ENCODE measurements around the gene AKAP3.
A peak's percentile ranks its signal among the peaks of the same experiment; 100 is the strongest.

The AKAP3 gene

DNA sequence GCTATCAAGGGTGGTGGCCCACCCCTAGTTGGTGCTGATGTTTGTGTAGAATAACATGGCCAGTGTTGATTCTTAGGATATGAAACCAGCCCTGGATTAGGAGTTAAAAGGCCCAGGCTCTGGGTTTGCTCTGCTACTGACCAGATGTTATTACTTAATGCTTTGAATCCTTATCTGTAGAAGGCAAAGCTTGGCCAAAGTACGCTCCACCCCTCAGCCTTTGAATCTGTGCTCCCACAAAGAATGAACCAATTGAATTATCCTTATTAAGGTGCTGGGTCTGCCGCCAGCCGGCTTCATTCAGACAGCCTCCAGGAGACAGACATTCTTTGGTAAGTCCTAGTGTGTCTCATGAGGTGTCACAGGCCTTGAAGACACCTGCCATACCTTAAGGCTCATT lies 41.8 kb downstream of the AKAP3 start:
- in situ Hi-C loops (cut with MboI; ENCODE audit: low sequenced_read_pairs, unreplicated experiment): no loop called here
- DNase-seq (ENCODE audit: low spot score): no peak
- no peak for TF ChIP-seq CTCF (IDR thresholded peaks at IDR 0.05; ENCODE audit: borderline replicate concordance, control extremely low read depth, extremely low read depth, insufficient read depth, missing control alignments)

DNA sequence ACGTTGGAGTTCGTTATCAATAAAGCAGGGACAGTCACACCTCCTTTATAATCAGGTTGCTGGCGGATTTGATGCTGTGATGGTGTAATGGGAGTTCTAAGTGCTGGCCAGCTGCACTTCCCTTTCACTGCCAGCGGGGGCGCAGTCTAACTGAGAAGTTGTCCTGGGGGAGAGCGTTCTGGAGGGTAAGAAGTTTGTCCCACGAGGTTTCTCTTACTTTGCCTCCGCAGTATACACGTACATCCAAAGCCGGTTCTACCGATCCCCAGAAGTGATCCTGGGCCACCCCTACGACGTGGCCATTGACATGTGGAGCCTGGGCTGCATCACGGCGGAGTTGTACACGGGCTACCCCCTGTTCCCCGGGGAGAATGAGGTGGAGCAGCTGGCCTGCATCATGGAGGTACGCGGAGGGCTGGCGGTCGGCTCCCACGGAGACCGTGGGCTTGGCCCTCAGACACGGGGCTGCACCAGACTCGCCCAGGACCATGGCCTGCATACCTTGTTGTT lies 44.1 kb downstream of the AKAP3 start:
- peak; percentile 86 for DNase-seq (ENCODE audit: low spot score)
- in situ Hi-C loops (cut with MboI; ENCODE audit: low sequenced_read_pairs, unreplicated experiment): no loop called here
- peak; percentile 99 for TF ChIP-seq CTCF (IDR thresholded peaks at IDR 0.05; ENCODE audit: borderline replicate concordance, control extremely low read depth, extremely low read depth, insufficient read depth, missing control alignments)

- TF ChIP-seq CTCF (IDR thresholded peaks at IDR 0.05; ENCODE audit: borderline replicate concordance, control extremely low read depth, extremely low read depth, insufficient read depth, missing control alignments): no peak
- in situ Hi-C loops (cut with MboI; ENCODE audit: low sequenced_read_pairs, unreplicated experiment): no loop called here
- no peak for DNase-seq (ENCODE audit: low spot score)
These were observed 44.9 kb downstream of the AKAP3 start for GRCh38 chr12:4603946-4604345.

GRCh38 chr12:4603421-4603820 lies 45.4 kb downstream of the AKAP3 start:
- TF ChIP-seq CTCF (IDR thresholded peaks at IDR 0.05; ENCODE audit: borderline replicate concordance, control extremely low read depth, extremely low read depth, insufficient read depth, missing control alignments): no peak
- DNase-seq (ENCODE audit: low spot score): no peak
- in situ Hi-C loops (cut with MboI; ENCODE audit: low sequenced_read_pairs, unreplicated experiment): no loop called here

DNA sequence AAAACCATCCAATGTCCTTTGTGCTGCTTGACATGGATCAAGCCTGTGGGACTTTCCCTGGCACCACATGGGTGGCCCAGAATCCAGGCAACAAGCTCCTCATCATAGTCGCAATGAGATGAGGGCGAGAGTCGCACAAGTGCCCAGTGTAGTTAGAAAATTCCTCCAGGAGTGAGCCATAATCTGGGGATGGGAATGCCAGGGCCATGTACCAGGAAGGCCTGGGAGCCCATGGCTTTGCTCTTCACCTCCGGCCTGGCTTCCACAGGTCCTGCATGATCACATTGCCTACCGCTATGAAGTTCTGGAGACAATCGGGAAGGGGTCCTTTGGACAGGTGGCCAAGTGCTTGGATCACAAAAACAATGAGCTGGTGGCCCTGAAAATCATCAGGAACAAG lies 53.0 kb downstream of the AKAP3 start:
- DNase-seq (ENCODE audit: low spot score): no peak
- in situ Hi-C loops (cut with MboI; ENCODE audit: low sequenced_read_pairs, unreplicated experiment): no loop called here
- TF ChIP-seq CTCF (IDR thresholded peaks at IDR 0.05; ENCODE audit: borderline replicate concordance, control extremely low read depth, extremely low read depth, insufficient read depth, missing control alignments): no peak

- DNase-seq (ENCODE audit: low spot score): no peak
- in situ Hi-C loops (cut with MboI; ENCODE audit: low sequenced_read_pairs, unreplicated experiment): no loop called here
- TF ChIP-seq CTCF (IDR thresholded peaks at IDR 0.05; ENCODE audit: borderline replicate concordance, control extremely low read depth, extremely low read depth, insufficient read depth, missing control alignments): no peak
These were observed 57.6 kb downstream of the AKAP3 start for GRCh38 chr12:4591180-4591687.

Data from GM13976 (cell line).